ENCODE data around the gene TMPRSS4. TPM values are rescaled to one million over a fixed set of nuclear protein-coding genes. Genes with fewer than 3 reads are reported as not detected.

Gene TMPRSS4
- total RNA-seq, 2 experiments from 2014 or later, result not detected

GRCh38 chr11:118052581-118053206, 24.2 kb upstream of the TMPRSS4 start:
- no peaks in the 10 kb centered on the region for H3K36me3 Mint-ChIP-seq (ENCODE audit: low read depth)
- peak overlapping the region; percentile 95 for H3K27ac Mint-ChIP-seq
- peaks cover 57% of the 10 kb centered on the region for H3K4me1 Mint-ChIP-seq (ENCODE audit: low read depth)
- Histone ChIP-seq H3K36me3 (ENCODE audit: insufficient read depth, low read length) (no peaks in the 10 kb centered on the region), H3K27ac (ENCODE audit: low read depth in 1 of 2, low read length in 2 of 2) (peak overlapping the region; percentile 34 to 48), H3K27me3 (ENCODE audit: control insufficient read depth in 1 of 2, insufficient read depth in 2 of 2, low read length in 2 of 2) (no peaks in the 10 kb centered on the region), H3K4me1 (ENCODE audit: insufficient read depth, low read length) (peaks cover 58% of the 10 kb centered on the region), H3K4me3 (ENCODE audit: low read length) (no peak overlapping the region), H3K9me3 (ENCODE audit: control insufficient read depth in 1 of 2, insufficient read depth in 1 of 2, low read length in 2 of 2) (no peaks in the 10 kb centered on the region)
- no peaks in the 10 kb centered on the region for H3K9me3 Mint-ChIP-seq
- H3K27me3 Mint-ChIP-seq, result no peaks in the 10 kb centered on the region
- ChIA-PET CTCF (interaction anchor here (0.7 to 5.1 kb wide), 37 partner anchors 9 to 627 kb away, joined by 3 to 78 read pairs (median 5); partner anchors contain the start of gene IL10RA), POLR2A (interaction anchor here (0.8 to 5.4 kb wide), 16 partner anchors 10 to 626 kb away, joined by 3 to 156 read pairs (median 8); partner anchors contain the start of gene IL10RA)
- peak overlapping the region; percentile 57 for H3K4me3 Mint-ChIP-seq
- DNase-seq (peak in 2 of 14 experiments; percentile 18 to 41), ATAC-seq (ENCODE audit: poor library complexity) (no peak)
- intact Hi-C loops (cut with DNase I, micrococcal nuclease), result loop anchor here (1.0 to 2.0 kb wide), 5 partner anchors 105 to 245 kb away; no protein-coding TSS in a partner anchor
- TF ChIP-seq CTCF (IDR thresholded peaks at IDR 0.05), result no peak

- DNase-seq, result no peak
- peaks cover 40% of the 10 kb centered on the region for H3K4me1 Mint-ChIP-seq (ENCODE audit: low read depth)
- H3K9me3 ChIP-seq (ENCODE audit: control insufficient read depth in 1 of 2, insufficient read depth in 1 of 2, low read length in 2 of 2), result no peaks in the 10 kb centered on the region
- no peak for ATAC-seq (ENCODE audit: poor library complexity)
- no peak overlapping the region for H3K27ac Mint-ChIP-seq
- H3K4me3 Mint-ChIP-seq, result no peak overlapping the region
- no peaks in the 10 kb centered on the region for H3K27me3 Mint-ChIP-seq
- CTCF ChIA-PET, result interaction anchor here (1.1 to 5.1 kb wide), 7 partner anchors 25 to 629 kb away, joined by 3 to 78 read pairs (median 4); no protein-coding TSS in a partner anchor
- TF ChIP-seq CTCF (IDR thresholded peaks at IDR 0.05), result no peak
- intact Hi-C loops (cut with DNase I, micrococcal nuclease), result loop anchor here in 1 of 2 experiments (1.0 kb wide), 1 partner anchor 629 kb away; no protein-coding TSS in a partner anchor
- H3K27me3 ChIP-seq (ENCODE audit: control insufficient read depth in 1 of 2, insufficient read depth in 2 of 2, low read length in 2 of 2), result no peaks in the 10 kb centered on the region
- H3K4me1 ChIP-seq (ENCODE audit: insufficient read depth, low read length), result peaks cover 36% of the 10 kb centered on the region
- POLR2A ChIA-PET, result interaction anchor here (4.9 to 5.4 kb wide), 2 partner anchors 59 to 103 kb away, joined by 62 to 156 read pairs; no protein-coding TSS in a partner anchor
- no peaks in the 10 kb centered on the region for H3K36me3 Mint-ChIP-seq (ENCODE audit: low read depth)
- H3K27ac ChIP-seq (ENCODE audit: low read depth in 1 of 2, low read length in 2 of 2), result no peak overlapping the region
- no peak overlapping the region for H3K4me3 ChIP-seq (ENCODE audit: low read length)
- no peaks in the 10 kb centered on the region for H3K36me3 ChIP-seq (ENCODE audit: insufficient read depth, low read length)
- H3K9me3 Mint-ChIP-seq, result no peaks in the 10 kb centered on the region
These were observed 21.9 kb upstream of the TMPRSS4 start for GRCh38 chr11:118054712-118055640.

GRCh38 chr11:118055966-118056365, 20.9 kb upstream of the TMPRSS4 start:
- Mint-ChIP-seq H3K4me3 (no peak overlapping the region), H3K9me3 (no peaks in the 10 kb centered on the region), H3K4me1 (ENCODE audit: low read depth) (peaks cover 30% of the 10 kb centered on the region), H3K36me3 (ENCODE audit: low read depth) (no peaks in the 10 kb centered on the region), H3K27me3 (no peaks in the 10 kb centered on the region), H3K27ac (no peak overlapping the region)
- ATAC-seq (ENCODE audit: poor library complexity) (no peak), DNase-seq (no peak)
- ChIA-PET POLR2A (no interaction called here), CTCF (no interaction called here)
- no peaks in the 10 kb centered on the region for H3K27me3 ChIP-seq (ENCODE audit: control insufficient read depth in 1 of 2, insufficient read depth in 2 of 2, low read length in 2 of 2)
- peaks cover 26% of the 10 kb centered on the region for H3K4me1 ChIP-seq (ENCODE audit: insufficient read depth, low read length)
- TF ChIP-seq CTCF (IDR thresholded peaks at IDR 0.05), result no peak
- H3K9me3 ChIP-seq (ENCODE audit: control insufficient read depth in 1 of 2, insufficient read depth in 1 of 2, low read length in 2 of 2), result no peaks in the 10 kb centered on the region
- H3K36me3 ChIP-seq (ENCODE audit: insufficient read depth, low read length), result no peaks in the 10 kb centered on the region
- intact Hi-C loops (cut with DNase I, micrococcal nuclease), result loop anchor here in 1 of 2 experiments (1.0 kb wide), 1 partner anchor 630 kb away; no protein-coding TSS in a partner anchor
- no peak overlapping the region for H3K4me3 ChIP-seq (ENCODE audit: low read length)
- no peak overlapping the region for H3K27ac ChIP-seq (ENCODE audit: low read depth in 1 of 2, low read length in 2 of 2)

Measured in CD4-positive, alpha-beta T cell (primary cell).